ENCODE results near the gene GATM. TPM values are rescaled to one million over a fixed set of nuclear protein-coding genes. Genes with fewer than 3 reads are reported as not detected.
"Not testable (repeated sequence)": the region's sequence is repeated elsewhere in the genome, so short reads cannot be mapped to it uniquely, and the experiment has no call there.

GATM gene
- total RNA-seq, 1 donor from 2014 or later, result 251 TPM

DNA sequence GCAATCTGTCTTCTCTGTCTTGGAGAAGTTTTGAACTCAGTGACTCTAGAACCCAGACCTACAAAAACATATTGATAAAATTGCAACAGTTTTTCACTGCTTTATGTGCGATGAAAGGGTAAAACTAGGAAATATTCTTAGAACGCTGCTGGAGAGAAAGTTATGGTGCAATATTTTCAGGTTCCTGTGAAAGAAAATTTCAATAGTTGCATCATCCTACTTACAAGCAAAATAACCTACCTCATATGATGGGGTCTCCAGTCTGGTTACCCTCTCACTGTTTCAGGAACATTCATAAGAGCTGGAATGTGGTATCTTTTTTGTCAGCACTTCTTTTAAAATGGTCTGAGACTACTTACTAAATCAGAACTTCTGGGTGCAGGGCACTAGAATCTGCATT is 27.1 kb downstream of the GATM start:
- no peak for DNase-seq (ENCODE audit: low spot score)

DNA sequence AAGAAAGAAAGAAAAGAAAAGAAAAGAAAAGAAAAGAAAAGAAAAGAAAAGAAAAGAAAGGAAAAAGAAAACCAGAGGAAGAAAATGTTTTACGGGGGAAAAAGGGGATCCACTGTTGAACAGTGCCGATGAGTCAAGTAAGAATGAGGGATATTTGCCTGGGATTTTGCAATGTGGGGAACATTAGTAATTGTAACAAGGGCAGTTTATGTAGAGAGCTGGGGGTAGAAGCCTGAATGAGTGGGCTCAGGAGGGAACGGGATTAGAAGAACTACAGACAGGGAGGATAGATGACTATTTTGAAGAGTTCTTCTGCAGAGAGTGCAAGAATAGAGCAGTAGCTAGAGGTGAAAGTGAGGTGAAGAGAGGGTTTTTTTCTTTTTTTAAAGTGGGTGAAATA is 28.7 kb downstream of the GATM start:
- DNase-seq (ENCODE audit: low spot score), result no peak

- DNase-seq (ENCODE audit: low spot score), result no peak
Observed at GRCh38 chr15:45347989-45348388, 30.4 kb downstream of the GATM start.

DNA sequence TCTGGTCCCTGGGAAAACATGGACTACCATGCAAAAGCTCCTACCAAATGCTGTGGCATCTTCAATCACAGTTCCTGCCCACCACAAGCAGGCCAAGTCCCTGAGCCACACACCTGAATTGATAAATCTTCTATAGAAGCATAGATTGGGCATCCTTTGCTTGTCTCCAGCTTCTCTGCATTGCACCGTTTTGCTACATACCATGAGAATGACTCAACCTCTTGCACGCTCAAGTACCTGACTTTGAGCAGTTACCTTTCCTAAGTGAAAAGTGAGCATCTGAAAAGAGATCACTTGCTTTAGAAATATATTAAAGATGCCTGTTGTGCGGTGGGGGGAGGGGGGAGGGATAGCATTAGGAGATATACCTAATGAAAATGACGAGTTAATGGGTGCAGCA is 31.3 kb downstream of the GATM start:
- DNase-seq (ENCODE audit: low spot score), result no peak

- DNase-seq (ENCODE audit: low spot score), result peak; percentile 15
Observed at GRCh38 chr15:45346381-45346780, 32.0 kb downstream of the GATM start.

DNA sequence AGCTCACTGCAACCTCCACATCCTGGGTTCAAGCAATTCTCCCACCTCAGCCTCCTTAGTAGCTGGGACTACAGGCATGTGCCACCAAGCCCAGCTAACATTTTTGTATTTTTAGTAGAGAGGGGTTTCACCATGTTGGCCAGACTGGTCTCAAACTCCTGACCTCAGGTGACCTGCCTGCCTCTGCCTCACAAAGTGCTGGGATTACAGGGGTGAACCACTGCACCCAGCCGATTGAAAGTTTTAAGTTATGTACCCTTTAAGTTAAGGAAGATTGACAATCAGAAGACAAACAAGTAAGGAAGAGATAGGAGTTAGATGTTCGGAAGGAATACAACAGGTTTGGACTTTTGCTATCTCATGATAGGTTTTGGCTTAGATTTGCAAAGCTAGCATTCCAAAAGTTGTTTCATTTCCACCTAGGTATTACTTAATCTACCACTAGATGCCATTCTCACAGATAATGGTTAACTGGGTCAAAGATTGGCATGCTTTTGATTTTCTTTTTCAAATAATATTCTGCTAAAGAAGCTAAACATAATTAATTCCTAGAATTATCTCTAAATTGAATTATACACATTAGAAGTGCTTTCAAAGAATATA is 35.0 kb downstream of the GATM start:
- DNase-seq (ENCODE audit: low spot score), result no peak

- no peak for DNase-seq (ENCODE audit: low spot score)
Observed at GRCh38 chr15:45341790-45342189, 36.6 kb downstream of the GATM start.

- DNase-seq (ENCODE audit: low spot score), result no peak
Observed at GRCh38 chr15:45340429-45340828, 37.9 kb downstream of the GATM start.

GRCh38 chr15:45338417-45338816 is 39.9 kb downstream of the GATM start:
- no peak for DNase-seq (ENCODE audit: low spot score)

DNA sequence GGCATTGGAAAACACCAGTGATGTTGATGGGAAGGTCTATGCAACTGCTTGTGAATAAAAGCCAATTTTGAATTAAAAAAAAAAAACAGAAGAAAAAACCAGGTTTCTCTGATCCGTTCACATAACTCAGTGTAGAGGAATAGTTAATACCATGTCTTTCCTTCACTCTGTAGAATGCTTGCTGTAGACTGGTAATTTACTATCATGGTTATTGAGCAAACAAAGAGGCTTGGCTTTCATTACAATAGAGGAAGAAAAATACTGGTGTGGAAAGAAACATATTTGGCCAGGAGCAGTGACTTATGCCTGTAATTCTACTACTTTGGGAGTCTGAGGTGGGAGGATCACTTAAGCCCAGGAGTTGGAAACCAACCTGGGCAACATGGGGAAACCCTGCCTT is 41.1 kb downstream of the GATM start:
- no peak for DNase-seq (ENCODE audit: low spot score)

DNA sequence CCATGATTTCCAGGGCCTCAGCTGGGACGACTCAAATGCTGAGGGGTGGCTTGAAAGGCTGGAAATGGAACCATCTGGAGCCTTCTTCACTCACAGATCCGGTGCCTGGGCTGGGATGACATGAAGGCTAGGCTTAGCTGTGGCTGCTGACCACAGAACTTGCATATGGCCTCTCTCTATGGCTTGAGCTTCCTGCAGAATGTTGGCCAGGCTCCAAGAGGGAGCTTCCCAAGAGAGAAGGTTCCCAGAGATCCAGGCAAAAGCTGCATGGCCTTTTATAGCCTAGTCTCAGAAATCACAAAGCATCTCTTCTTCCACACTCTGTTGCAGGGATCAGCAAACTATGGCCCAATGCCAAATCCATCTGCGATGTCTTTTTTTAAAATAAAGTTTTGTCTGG is 44.8 kb downstream of the GATM start:
- DNase-seq (ENCODE audit: low spot score), result peak; percentile 92

DNA sequence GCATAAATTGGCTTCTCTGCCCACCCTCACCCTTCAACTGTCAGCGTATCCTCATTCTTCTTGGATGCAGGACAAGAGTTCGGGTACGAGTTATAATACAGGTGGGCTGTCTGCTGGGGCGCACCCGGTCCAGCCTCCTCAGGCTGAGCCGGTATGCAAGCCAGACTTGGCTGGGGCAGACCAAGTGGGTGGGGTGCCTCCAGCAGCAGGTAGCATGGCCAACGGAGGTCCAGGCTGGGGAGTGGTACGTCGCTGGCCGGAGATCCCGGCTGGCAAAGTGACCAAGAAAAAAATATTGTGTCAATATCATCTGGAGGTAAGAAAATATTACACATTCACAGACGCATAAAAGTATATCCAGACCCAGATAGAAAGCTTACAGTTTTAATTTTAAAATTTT is 45.6 kb downstream of the GATM start:
- no peak for DNase-seq (ENCODE audit: low spot score)

DNA sequence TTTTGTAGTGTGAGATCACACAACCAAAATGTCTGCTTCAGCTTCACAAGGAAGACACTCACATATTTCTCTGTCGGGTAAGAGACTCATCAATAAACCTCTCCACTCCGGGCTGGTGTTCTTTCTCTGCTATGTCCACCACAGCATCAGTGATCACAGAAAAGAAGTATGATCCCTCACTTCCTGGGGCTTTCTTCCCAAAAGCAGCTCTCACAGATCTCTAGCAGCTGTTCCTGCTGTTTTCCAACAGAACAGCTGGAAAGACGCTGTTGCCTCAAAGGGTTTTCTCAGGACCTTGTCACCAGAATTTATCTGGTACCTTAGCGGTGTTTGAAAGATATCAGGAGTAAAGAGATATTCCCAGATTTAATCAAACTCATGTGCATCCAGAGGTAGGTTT is 46.4 kb downstream of the GATM start:
- peak; percentile 69 for DNase-seq (ENCODE audit: low spot score)

GRCh38 chr15:45328663-45329062 is 49.7 kb downstream of the GATM start:
- no peak for DNase-seq (ENCODE audit: low spot score)

DNA sequence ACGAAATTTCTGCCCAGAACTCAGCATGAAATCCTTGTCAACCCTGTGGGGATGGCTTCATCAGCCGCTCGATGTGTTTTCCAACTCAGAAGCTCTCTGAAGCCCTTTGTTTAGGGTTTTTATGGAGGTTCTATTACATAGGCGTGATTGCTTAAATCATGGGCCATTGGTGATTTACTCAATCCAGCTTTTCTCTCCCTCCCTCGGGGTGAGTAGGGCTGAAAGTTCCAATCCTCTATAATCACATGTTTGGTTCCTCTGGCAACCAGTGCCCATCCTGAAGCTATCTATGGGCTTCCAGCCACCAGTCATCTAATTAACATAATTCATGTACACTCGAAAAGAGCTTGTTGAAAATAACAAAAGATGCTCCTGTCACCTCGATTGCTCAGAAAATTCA is 51.6 kb downstream of the GATM start:
- no peak for DNase-seq (ENCODE audit: low spot score)

GRCh38 chr15:45326280-45326679 is 52.1 kb downstream of the GATM start:
- DNase-seq (ENCODE audit: low spot score), result no peak

- DNase-seq (ENCODE audit: low spot score), result no peak
Observed at GRCh38 chr15:45320581-45321205, 57.7 kb downstream of the GATM start.

DNA sequence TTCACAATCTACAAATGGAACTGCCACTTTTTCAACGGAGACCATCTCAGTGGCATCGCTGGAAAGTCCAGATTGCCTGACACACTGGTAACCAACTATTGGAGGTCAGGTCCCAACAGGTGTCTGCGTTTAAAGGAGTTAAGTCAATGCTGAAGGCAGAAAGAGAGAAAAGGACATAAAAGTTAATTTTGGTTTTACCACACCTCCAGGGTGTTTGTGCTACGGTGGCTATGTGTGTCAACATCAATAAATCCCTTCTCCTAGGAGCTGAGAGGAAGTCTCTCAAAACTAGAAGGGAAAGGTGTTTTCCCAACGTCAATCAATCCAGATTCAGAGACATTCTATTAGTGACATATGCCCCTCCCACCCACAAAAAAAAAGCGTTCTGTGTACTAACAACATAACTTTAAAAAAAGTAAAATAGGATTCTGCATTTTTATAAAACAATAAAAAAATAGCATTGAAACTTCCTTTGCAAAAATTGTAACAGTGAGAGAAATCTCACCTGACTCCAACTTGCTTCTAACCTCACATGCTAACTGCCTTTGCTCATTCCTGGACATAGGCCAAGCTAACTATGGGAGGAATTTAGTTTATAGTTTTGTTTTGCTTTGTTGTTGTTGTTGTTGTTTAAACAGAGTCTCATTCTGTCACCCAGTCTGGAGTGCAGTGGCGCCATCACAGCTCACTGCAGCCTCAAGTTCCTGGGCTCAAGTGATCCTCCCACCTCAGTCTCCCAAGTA is 58.7 kb downstream of the GATM start:
- DNase-seq (ENCODE audit: low spot score), result no peak

GRCh38 chr15:45314960-45315359 is 63.4 kb downstream of the GATM start:
- no peak for DNase-seq (ENCODE audit: low spot score)

- not testable (repeated sequence) for DNase-seq (ENCODE audit: low spot score)
Observed at GRCh38 chr15:45314117-45314516, 64.2 kb downstream of the GATM start.

Data from umbilical cord (tissue), 2 donors.